SHP77 treated with DMSO at 0.1 percent for 48 hours (cell line): Measurements from ENCODE around the gene SSH2.

Experiments
- DNase-seq: peaks from one replicate; lab custom pipeline; 2025; lab: John Stamatoyannopoulos, UW

The SSH2 gene

DNA sequence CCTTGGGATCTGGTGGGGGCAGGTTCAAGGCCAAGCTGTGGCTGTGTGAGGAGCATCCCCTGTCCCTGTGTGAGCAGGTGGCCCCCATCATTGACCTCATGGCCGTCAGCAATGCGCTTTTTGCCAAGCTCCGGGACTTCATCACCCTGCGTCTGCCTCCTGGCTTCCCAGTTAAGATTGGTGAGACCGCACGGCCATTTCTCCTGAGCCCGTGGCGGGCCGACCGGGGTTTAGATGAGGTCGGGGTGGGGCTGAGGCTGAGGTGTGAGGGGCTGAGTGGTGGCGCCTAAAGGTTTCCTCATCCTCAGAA lies 318.0 kb downstream of the SSH2 start:
- no peak for DNase-seq

DNA sequence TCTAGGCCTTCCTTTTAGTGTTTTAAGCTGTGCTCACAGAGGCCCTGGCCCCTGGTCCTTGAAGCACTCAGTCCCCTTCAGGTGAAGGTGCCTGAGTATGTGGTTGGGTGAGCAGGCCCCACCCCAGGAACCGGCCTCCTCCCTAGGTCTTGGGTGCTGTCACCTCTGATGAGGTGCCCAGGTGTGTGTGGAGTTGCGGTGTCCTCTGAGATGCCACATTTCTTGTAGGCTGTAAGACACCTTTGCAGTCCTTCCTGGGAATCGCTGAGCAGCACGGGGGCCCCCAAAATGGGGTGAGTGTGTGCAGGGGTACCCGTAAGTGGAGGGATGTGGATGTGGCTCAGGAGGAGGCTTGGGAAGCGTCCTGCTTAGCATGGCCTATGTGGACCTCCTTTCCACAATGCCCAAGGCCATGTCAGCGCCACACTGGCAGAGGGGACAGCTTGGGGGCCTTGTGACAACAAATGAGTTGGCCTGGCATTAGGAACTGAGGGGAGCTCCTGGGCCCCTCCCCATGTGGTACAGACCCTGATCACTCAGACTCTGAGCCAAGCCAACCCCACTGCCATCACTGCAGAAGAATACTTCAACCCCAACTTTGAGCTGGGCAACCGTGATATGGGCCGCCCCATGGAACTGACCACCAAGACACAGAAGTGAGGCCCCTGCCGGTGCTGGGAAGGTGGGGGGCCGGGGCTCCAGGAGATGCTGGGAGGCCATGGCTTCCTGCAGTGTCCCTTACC lies 318.5 kb downstream of the SSH2 start:
- no peak for DNase-seq

DNA sequence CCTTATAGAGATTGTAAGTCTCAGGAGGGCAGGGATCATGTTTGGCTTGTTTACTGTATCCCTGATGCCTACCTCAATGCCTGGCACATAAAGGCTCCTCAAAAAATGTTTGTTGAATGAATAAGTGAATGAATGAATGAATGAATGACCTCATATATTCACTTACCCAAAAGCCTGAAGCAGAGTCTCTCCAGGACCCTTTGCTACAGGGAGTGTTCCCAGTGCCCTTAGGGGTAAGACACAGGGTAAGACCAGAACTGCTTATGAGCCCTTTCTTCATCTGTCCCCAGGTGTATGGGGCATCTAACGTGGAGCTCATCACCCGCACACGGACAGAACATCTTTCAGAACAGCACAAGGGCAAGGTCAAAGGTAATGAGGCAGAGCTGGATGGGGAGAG lies 319.6 kb downstream of the SSH2 start:
- no peak for DNase-seq

DNA sequence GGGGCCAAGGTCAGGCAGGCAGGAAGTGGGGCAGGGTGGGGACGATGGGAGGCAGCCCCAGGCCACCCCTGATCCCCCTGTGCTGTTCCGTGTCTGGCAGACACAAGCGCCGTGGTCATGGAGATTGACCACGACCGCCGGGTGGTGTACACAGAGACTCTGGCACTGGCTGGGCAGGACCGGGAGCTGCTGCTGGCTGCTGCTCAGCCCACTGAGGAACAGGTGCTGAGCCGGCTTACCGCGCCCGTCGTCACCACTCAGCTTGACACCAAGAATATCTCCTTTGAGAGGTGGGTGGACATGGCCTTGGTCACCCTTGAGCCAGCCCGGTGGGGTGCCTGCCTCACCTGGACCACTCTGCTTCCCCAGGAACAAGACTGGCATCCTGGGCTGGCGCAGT lies 321.0 kb downstream of the SSH2 start:
- no peak for DNase-seq

DNA sequence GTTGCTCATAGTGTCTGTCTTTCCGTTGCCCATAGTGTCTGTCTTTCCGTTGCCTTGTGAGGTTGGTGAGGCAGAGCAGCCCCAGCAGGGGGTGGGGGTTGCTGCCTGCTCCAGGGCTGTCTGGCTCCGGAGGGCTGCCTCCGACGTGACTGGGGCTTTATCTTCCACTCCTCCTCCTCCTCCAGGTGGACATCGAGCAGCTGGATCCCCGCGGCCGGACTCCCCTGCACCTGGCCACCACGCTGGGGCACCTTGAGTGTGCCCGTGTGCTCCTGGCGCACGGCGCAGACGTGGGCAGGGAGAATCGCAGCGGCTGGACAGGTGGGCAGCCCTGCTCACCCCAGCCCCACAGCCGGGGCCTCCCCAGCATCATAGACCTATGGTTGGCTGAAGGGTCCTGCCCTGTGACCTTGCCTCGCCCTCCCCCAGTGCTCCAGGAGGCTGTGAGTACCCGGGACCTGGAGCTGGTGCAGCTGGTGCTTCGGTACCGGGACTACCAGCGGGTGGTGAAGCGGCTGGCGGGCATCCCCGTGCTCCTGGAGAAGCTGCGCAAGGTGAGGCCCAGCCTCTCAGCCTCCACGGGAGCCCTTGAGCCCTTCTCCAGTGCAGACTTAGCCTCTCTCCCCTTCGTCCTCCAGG lies 322.4 kb downstream of the SSH2 start:
- DNase-seq = no peak

DNA sequence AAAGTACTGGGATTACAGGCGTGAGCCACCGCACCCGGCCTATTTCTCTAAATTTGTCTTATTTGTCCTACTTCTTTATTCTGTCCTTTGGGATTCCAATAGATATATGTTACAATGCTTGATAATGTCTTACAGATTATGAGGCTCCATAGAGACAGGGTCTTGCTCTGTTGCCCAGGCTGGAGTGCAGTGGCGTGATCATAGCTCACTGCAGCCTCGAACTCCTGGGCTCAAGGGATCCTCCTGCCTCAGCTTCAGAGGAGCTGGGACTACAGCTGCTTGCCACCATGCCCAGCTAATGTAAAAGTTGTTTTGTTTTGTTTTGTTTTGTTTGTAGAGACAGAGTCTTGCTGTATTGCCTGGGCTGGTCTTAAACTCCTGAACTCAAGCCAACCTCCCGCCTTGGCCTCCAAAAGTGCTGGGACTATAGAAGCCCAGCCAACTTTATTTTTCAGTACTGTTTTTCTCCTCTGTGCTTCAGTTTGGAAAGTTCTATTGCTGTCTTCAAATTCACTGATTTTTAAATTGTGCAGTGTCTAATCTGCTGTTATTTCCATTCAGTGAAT lies 326.8 kb downstream of the SSH2 start:
- DNase-seq = no peak

DNA sequence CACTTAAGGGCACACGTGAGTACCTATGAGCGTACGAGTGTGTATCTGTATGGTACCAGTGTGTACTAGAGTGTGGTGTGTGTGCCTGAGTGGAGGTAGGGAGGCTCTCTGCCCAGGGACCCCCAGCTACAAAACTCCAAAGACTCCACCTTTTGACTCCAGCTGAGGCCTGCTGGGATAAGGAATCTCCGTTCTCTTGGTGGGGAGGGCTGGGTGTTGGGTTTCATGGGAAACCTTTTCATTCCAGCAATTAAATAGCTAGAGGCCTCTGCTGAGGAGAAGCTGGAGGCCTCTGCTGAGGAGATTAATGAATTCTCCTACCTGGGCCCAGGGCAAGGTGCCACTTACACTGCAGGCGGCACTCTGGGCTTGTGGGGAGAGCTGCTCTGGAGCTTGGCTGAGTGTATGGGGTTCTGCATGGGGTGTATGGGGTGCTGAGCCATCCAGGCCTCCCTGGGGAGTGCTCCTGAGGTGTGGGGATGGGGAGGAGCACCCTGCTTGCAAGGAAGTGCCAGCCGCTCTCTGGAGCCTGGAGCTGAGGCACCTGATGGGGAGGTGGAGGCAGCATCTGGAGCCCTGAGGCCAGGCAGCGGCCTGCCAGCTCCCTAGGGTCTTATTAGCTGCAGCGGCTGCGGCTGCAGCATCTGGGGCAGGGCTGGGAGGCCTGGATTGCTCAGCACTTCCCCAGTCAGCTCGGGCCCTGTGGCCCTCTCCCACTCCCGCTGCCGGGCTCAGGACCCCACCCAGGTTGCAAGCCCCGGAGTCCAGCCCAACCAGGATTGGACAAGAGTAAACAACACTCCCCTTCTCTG lies 332.5 kb downstream of the SSH2 start:
- DNase-seq = no peak

DNA sequence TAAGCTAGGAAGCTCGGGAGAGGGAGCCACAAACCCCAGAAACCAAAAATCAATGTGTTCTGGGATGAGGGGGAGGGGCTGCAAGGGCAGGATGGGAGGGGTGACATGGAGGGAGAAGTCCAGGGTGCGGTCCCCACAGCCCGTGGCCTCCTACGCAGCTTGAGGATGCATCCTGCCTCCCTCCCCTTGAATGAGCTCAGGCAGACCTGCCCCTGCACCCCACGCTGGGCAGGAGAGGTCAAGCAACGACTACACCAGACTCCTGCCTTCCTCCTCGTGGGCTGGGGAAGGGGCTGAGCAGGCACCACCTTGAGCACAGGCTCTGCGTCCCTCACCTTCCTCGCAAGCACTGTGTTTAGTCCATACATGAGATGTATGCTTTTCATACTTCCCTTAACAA lies 333.2 kb downstream of the SSH2 start:
- no peak for DNase-seq

DNA sequence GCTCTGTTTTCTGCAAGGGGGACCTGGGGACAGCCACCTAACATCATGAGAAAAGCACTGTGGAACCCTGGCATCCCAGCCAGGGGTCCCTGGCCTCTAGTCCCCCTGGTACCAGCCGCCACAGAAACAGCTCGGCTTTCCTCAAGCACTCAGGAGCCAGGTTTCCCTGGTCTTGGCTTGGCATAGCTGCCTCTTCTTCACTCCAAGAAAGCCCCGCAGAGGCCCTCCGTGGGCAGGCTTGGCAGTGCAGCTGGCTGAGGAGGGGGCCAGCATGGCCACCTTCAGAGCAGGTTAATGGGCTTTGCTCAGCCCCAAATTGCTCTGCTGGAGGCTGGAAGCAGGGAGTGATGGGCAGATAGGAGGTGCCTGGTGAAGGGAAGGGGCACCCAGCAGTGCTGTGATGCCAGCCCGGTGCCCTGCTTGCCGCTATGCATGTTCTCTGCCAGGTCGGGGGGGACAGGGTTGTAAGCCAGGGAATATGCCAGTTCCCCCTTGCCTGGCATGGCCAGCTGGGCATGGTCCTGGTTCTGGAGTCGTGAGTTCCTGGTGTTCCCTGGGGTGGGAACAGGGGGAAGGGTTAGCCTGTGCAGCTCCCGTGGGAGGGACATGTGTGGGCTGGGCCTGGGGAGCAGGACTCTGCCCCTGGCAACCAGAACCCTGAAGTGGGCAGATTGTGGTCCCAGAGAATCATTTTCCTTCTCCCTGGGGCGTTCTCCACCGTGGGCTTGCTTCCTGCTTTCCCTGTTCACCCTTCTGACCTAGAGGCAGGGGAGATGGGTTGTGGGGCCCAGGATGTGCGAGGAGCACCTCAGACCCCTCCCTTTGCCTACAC lies 333.9 kb downstream of the SSH2 start:
- no peak for DNase-seq

DNA sequence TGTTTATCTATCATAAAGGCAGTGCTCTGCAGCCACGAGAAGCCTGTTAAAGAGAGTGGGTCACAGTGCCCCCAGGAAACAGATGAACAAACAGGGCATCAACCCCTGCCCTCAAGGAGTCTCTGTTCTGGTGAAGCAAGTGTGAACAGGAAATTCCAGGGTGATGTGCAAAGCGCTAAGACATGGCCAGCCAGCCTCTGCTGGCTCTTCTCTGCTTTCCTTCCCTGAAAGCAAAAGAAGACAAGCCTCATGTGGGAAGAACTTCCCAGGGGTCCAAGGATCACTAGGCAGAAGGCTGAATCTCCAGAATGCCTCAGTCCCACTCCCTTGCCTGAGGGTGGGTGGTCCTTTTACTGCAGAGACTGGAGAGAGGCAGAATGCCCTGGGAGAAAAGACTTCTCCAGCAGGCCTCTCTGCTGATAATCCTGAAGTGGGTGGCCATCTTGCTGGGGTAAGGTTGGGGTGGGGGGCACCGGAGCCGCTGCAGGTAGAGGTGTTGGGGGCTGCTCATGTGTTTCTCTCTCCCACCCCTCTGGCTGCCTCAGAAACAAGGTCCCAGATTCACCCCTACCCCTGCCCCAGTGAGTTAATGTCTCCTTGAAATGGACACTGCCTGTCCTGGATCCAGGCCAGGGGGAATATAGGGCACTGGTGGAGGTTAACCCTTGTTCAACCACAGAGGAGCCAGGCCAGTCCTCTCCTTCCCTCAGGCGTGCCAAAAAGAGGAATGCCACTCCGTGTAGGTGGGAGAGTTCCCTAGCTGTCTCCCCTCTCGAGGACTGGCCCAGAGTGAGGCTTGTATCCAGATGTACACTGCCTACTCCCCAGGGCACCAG lies 334.7 kb downstream of the SSH2 start:
- DNase-seq = no peak

DNA sequence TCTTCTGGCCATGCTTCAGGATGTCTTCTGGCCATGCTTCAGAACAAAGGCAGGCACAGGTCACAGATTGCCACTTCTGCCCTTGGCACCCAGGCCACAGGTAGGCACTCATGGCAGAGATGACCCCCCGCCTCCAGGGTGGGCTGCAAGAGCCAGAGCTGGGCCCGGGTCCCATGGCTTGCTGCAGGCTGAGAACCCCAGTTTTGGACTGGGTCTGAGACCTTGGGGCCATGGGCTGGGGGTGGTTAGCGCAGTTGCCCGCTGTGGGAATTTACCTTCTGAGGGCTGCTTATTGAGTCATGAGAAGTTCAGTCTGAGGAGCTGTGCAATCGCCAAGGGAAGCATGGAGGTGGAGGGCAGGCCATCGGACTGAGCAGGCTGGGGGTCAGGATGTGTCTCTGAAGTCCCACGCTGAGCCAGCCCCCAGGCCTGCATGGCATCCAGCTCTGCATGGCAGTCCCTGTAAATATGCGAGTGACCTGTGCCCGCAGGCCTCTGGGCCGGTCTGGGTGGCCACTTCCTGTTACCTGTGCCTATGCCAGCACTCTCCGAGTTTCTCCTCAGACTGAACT lies 335.4 kb downstream of the SSH2 start:
- DNase-seq = no peak

DNA sequence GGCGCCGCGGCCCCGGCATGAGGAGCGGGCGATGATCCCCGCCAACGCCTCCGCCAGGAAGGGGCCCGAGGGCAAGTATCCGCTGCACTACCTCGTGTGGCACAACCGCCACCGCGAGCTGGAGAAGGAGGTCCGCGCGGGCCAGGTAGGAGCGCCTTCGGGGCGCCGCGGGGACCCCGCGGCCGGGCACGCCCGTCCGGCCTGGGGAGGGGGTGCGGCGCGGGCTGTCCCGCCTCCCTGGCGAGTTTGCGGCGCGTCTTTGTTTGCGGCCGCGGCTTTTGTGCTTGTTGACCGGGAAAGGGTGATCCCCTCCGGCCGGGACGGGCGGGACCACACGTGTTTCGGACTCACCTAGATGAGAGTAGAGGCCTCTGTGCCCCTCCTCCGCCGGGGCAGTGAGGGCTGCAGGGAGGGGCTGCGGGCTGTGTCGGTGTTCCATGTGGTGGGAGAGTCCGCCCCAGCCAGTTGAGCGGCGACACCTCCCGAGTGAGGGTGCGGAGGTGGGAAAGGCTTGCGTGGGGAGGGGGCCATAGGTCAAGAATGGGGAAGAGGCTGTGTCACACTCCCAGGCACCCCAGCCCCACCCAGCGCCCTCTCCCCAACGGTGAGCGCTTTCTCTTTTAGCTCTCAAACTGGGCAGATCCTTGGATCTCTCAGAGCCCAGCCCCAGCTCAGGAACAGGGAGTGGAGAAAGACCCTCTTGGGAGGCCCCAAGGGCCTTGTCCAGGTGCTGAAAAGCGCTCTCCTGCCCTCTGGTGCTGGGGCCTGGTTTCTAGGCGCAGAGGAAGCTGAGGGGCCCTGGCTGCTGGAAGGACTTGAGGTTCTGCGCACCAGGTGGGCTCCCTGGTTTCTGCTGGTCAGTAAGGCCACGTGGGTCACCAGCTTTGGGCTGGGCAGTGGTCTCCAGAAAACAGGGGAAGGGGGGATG lies 336.2 kb downstream of the SSH2 start:
- no peak for DNase-seq

DNA sequence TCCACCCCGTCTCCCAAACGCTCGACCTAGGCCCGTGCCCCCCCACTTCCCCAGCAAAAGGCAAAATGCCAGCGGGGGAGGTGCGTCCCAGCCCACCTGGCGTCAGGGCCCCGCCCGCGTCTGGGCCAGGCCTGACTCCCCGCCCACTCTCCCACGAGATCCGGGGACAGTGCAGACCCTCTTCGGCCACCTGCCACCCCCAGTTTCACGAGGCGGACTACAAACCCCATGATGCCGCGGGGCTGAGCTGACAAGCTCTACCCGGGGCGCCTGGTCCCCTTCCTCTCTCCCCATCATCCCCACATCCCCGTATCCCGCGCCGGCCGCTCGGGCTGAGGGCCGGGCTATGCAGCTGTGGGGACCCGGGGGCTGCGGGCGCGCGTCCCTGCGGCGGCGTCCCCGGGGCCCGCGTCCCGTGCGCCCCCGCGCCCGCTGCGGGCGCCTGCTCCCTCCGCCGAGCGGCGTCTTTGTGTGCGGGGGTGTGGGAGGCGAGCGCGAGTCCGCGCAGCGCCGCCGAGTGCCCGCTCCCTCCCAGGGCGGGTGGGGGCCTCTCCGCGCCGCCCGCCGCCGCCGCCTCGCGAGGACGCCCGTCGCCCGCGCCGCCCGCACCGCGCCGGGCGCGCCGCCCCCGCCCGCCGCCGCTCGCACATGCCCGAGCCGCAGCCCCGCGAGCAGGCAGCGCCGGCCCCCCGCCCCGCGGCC lies 337.0 kb downstream of the SSH2 start, which contains the start of gene ANKRD13B:
ANKRD13B (plus strand) TSS at position 283 of the 702 bp plus-strand sequence. CDS start 490 bp downstream, outside the sequence.
- DNase-seq = peak; percentile 34

DNA sequence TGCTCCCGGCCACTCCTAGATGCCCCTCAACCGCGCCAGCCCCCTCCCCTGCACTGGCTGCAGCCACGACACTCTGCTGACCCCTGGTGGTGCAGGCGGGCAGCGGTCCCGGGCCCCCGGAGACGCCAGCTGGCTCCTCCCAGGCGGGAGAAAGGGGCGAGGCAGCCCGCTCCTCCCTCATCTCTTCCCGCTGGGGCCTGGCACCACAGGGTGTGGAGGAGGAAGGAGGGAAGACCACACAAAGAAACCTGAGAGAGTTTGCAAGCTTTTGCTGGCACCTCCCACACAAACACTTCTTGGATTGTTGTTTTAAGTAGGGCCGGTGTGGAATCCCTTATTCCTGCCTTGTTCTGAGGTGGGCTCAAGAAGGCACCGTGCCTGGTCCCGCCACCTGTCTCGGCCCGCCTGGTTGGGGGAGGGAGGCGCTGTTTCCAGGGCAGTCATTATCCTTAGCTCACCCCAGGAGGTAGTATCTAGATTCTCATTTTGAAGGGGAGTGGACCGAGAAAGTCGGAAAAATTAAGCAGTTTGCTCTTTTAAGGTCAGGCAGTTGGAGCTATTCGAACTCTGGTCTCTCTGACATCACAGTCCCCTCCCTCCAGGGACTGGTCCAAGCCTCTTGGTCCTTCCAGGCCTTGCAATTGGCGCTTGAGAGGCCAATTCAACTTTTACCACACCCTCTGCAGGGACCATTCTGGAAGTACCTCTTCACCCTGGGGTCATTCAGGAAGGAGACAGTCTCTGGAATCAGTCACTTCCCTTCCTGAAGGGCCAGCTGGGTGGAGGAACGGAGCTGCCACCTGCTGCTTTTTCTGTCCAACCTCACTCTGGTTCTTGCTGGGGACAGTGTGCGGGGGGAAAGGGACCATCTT lies 338.1 kb downstream of the SSH2 start:
- peak; percentile 85 for DNase-seq

DNA sequence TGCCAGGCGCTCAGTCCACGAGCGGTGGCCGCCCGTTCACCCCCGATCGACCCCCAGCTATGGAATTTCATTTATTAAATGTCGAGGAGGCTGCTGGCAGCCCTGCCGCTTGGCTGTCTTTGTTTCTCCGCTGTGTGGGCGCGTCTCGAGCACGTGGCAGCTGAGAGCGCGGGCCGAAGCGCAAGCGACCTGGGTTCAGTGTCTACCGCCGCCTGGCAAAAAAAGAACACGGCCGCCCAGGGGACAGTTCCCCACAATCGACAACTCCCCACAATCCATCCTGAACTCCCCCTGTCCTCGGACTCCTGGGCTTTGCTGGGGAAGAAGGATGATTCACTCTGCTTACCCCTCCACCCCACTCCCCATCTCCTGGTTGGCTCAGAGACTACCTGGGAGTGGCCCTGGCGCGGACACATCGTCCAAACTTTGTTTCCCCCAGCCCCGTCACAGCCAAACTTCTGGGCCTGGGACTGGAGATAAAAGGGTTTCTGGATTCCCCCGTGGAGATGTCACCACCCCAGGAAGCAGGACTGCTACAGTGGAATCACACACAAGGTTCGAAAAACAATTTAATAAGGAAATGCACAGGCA lies 338.8 kb downstream of the SSH2 start:
- DNase-seq = peak; percentile 74

DNA sequence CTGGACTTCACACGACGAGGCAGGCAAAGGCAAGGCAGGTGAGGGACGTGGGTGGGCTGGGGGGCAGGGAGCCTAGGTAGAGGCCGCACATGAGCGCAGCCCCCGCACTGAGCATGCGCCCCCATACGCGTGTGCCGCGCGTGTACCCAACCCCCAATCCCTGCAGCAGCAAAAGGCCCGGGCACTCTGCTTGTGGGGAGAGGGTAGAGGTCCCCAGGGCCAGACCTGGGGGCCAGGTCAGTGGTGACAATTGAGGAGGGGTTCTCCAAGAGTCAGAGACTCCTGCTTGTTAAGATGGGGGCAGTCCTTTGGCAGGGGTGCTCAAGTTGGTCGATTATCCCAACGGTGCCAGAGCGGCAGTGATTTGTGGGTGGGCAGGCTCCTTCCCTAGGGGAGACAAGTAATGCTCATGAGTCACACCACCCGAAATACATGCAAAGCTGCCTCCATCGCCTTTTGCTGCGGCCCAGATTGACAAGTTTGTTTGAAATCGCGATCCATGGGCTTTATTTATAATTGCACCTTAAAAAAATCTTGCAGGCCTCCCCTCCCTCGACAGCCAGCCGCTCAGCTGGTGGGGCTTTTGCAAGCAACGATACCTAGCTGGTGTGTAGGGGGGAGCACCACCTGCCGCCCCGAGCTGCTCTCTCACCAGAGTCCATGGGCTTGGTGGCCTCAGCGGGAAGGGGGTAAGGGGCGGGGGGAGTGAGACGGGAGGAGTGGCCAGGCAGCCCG lies 339.4 kb downstream of the SSH2 start:
- peak; percentile 23 for DNase-seq
